ENCODE measurements around the gene CAPZA1.
"Not testable (repeated sequence)": the region's sequence is repeated elsewhere in the genome, so short reads cannot be mapped to it uniquely, and the experiment has no call there.

CAPZA1 gene

DNA sequence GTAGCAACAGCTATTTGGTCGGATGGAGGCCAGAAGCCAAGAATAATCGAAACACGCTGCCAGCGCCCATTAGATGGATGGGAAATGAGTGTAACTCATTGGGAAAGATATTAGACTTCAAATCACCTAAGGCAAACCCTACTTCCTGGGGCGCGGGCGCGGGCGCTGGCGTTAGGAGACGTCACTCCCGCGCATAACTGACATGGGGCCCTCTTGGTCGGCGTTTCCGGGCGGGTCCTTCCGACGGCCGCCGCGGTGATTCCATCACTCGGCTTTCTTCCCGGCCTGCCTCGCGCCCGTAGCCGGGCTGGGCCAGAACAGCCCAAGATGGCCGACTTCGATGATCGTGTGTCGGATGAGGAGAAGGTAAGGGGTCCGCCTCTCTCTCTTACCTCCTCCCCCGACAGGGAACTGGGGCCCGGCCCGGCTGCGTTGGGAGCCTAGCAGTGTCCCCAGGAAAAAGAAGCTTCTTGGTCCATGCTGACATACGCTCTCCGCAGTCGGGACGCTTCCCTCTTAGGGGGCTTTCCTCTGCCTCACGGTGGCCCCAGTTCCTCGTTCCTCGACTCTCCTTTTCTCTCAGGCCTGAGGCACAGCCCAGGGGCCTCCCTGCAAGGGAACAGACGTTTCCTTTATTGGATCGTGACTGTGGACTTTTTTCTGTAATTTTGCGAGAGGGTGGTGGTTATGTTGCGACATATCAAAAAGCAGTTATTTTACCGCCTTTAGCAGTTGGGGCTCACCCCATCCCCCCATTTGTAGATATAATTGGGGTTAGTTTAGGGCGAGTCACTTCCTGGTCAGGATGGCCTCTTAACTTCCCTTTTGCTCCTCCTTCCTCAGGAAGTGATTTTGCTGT is at the start of gene CAPZA1:
Gene CAPZA1 (plus strand): TSS at position 315 of the 859 bp plus-strand sequence. CDS start 13 bp downstream, at position 328.
- DNase-seq (ENCODE audit: low spot score) = peak; percentile 94

DNA sequence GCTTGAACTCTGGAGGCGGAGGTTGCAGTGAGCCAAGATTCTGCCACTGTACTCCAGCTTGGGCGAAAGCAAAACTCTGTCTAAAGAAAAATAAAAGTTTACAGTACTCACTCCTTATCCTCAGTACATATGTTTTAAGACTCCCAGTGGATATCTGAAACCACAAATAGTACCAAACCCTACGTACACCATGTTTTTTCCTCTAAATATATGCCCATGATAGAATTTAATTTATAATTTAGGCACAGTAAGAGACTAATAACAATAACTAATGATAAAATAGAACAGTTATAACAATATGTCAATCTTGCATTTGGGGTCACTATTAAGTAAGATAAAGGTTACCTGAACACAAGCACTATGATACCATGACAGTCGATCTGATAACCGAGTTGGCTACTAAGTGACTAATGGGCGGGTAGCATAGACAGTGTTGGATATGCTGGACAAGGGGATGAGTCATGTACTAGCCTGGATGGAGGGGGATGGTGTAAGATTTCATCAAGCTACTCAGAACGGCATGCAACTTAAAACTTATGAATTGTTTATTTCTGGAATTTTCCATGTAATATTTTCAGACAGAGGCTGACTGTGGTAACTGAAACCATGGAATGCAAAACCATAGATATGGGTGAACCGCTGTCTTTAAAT is 44.4 kb upstream of the CAPZA1 start:
- DNase-seq (ENCODE audit: low spot score) = no peak

DNA sequence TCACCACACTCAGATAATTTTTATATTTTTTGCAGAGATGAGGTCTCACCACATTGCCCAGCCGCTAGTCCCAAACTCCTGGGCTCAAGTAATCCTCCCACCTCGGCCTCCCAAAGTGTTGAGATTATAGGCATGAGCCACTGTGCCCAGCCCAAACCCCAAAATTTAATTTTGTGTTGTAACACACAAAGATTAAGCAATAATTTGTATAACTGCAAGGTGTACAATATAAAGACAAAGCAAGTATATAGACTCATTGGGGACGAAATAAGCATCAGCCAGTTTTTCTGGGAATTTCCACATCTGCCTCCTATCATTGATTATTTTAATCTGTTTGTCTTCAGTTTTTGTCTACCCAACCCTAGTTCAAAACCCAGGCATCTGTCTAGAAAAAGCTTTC is 43.4 kb upstream of the CAPZA1 start:
- no peak for DNase-seq (ENCODE audit: low spot score)

- DNase-seq (ENCODE audit: low spot score) = no peak
These were observed 39.7 kb upstream of the CAPZA1 start for GRCh38 chr1:112579801-112580510.

GRCh38 chr1:112581586-112582192 is 37.9 kb upstream of the CAPZA1 start:
- DNase-seq (ENCODE audit: low spot score) = no peak

DNA sequence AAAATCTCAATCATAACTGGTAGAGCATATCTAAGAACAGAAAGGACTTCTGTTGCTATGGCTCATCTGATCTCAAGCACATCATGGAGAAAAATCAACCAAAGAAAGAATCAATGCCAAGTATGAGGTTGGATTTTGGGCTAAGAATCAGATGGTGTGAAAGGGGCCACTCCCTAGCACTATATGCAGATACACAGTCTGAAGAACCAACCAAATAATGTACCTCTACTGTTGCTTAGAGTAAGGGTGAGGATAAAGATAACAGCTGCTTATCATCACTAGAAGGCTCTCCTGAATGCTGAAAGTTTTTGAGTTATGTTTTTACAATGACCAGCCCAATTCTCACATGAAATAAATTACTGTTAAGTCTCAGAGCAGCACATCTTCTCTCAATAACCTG is 36.3 kb upstream of the CAPZA1 start:
- DNase-seq (ENCODE audit: low spot score) = no peak

DNA sequence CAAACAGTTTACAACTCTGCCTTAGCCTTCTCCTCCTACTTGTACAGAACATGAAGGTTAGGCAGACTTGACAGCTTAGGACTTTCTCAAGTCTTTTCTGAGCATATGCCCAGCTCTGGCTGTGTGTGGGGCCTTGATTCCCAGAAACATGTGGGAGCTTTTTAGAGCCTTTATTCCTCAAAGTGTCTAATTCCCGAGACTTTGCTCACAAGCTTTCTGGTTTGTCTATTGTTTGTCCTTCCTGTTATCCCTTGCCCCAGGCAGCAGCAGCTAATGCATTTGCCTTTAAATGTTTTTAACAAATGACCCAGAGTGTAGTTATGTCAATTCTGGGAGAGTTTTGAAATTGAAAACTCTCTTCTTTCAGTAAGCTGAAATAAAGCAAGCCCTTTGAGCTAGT is 29.9 kb upstream of the CAPZA1 start:
- DNase-seq (ENCODE audit: low spot score) = no peak

DNA sequence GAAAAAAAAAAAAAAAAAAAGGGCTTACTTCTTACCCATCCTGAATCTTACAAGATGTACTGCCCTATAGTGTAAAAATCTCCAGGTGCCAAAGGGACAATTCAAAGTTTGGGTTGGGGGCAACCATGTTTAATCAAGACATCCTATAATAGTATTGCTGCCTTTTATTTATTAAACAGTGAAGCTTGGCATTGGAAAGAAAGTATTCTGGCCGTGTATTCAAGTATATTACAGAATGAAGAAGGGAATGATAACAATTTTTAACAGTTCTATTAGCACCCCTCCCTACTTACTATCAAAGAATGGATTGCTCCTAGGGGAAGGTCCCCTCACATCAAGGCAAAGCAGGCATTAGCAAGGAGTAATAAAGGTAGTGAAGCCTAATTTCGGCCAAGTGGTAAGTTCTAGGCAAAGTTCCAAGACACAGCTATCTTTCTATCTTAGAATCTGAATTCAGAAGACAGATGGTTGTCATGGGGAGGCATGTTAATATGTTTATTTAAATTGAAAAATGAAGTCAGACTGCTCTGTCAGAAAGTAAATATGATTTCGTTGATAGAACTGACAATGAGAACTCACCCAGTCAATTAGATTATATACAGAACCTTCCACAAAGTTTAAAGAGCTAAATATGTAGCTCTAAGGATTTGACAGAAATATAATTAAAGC is 25.3 kb upstream of the CAPZA1 start:
- no peak for DNase-seq (ENCODE audit: low spot score)

DNA sequence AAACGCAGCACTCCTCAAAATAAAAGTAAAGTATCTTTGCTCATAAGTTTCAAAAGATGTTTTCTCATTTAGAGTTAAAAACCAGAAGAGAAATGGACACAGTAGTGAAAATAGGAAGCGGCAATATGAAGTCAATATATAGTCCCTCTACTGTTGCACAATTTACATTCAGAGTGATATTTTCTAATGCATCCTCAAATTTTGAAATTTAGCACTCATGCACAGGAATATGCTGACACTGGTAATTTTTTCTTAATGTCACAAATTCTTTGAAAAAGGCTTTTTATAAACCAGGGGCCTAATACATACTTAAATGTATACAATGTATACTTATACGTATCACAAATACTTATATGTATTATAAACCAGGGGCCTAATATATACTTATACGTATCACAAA is 20.2 kb upstream of the CAPZA1 start:
- DNase-seq (ENCODE audit: low spot score) = no peak

DNA sequence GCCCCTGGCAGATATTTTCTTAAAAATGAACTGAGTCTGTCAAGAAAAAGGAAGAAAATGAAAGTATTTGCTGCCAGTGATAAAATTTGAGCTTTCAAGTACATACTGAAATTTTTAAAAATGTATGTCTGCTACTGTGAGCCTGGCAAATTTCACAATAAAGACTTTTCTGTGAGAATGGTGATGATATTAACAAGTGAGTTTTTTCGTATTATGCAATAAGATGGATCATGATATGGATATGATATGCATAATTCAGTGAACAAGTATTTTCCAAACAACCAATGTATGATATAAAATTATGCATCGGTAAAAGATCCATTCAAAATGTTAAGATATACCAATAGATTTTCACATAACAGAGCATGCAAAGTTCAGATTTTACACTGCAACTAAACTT is 16.6 kb upstream of the CAPZA1 start:
- DNase-seq (ENCODE audit: low spot score) = no peak

- no peak for DNase-seq (ENCODE audit: low spot score)
These were observed 16.1 kb upstream of the CAPZA1 start for GRCh38 chr1:112603541-112603940.

DNA sequence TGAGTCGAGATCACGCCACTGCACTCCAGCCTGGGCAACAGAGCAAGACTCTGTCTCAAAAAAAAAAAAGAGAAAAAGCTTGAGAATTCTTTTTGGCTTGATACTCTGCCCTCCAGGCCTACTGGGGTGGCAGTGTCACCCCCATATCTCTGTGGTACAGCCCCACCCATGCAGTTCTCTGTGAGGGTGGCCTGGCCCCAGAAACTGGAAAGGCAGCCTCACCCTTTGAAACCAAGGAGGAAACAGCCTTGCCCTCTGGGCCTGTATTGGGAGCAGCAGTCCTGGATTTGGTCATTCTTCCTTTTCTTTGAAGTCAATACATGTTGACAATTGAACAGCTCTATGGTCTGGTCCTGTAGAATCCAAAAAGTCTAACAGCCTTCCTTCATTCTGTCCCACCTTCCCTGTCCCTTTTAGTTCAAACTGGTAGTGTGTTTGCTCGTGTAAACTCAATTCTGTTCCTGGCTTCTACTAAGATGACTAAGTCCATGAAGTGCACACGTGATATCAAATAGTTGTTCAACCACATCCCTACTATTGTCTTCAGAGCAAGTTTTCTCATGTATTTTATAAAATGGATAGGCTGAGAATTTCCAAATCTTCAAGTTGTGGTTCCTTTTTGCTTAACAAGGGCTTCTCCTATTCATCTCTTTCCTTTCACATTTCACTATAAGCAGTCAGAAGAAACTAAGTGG is 13.9 kb upstream of the CAPZA1 start:
- no peak for DNase-seq (ENCODE audit: low spot score)

GRCh38 chr1:112614460-112615065 is 5.1 kb upstream of the CAPZA1 start:
- DNase-seq (ENCODE audit: low spot score) = no peak

DNA sequence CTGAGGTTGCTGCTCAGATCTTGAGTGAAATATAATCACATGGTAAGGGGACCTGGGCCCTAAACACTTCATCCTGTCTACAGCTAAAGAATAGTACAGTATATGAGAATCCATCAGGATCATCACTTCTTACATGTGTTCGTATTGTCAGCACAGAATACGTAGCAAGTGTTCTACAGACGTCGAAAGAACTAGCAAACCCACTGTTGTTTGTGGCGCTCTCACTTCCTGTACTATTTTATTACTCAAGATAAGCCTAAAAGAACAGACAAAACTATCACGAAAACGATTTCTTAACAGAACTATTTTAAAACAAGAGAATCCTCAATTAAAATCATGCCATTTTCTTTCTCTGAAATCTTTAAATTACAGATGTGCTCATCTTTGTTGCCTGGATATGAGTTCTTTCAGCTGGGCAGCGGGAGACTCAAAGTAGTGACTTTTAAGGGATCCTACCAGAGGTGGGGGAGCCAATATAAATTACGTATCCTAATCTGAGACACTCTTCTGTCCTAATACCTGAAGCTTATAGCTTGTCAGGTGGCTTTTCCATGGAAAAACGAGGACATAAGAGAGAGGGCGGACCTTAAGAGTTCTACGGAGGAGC is 1.4 kb upstream of the CAPZA1 start:
- no peak for DNase-seq (ENCODE audit: low spot score)

- DNase-seq (ENCODE audit: low spot score) = peak; percentile 87
These were observed 713 bp upstream of the CAPZA1 start, which contains the start of gene ST7L for GRCh38 chr1:112618721-112619517. ST7L (minus strand) TSS chr1:112619141; CDS start chr1:112619113, 28 bp downstream.

DNA sequence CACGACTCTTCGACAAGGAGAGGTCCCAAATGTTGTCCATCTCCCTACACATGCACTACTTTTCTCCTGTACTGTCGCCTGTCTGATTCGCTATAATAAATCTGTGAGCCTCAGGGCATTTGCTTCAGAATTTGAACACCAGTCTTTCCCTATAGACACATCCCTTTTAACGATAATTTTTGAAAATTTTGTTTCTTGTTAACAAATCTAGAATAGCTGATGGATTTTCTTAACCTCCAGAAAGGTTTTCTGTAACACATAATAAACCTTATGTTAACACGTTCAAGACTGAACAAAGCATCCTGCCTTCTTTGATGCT is 704 bp downstream of the CAPZA1 start:
- DNase-seq (ENCODE audit: low spot score) = no peak

DNA sequence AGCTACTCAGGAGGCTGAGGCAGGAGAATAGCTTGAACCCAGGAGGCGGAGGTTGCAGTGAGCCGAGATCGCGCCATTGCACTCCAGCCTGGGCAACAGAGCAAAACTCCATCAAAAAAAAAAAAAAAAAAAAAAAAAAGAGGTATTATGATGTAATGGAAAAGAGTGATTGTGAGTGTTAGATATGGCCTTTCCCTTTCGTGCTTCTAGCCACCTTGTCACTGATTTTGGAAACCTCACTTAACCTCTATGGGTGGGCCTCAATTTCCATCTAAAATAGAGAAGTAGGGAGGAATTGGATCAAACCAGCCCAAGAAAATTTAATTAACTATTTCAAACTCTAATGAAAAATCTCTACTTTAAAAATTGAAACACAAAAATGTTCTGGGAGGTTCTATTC is 4.9 kb downstream of the CAPZA1 start:
- not testable (repeated sequence) for DNase-seq (ENCODE audit: low spot score)

DNA sequence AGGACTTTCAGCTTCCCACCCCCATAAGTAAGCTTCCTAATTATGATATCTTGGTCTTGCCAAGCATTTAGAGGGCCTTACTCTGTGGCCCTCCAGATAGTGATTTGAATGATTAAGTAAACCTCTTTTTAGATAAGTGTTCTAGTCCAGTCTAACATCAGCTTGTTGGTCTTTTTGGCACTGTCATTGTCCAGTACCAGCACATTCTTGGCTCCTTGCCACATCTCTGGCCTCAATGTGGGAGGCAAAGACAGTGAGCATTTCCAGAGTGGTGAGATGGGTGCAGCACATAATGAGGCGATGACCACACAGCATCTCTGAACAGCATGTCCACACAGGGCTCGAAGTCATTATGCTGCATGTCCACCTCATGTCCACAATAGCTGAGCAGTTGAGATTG is 6.1 kb downstream of the CAPZA1 start:
- DNase-seq (ENCODE audit: low spot score) = no peak

DNA sequence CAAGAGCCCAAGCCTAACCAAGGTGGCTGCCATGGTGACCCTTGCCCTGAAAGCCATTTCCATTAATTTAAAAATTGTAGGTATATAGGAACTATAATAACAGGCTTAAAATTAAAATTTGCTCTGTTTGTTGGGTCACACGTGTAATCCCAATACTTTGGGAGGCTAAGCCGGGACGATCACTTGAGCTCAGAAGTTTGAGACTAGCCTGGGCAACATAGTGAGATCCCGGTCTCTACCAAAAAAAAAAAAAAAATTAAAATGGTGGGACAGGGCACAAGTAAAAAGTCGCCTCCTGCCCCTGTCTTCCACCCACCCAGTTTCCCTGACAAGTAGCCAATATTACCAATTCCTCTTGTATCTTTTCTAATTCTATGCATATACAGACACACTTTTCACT is 6.6 kb downstream of the CAPZA1 start:
- DNase-seq (ENCODE audit: low spot score) = no peak

GRCh38 chr1:112626887-112627286 is 7.3 kb downstream of the CAPZA1 start:
- DNase-seq (ENCODE audit: low spot score) = no peak
